ENCODE data around the gene ITPR2. TPM values are rescaled to one million over a fixed set of nuclear protein-coding genes. Genes with fewer than 3 reads are reported as not detected.

The ITPR2 gene
- total and polyA plus RNA-seq, 2 of the 13 experiments (the other 11 are each of a cell fraction or from before 2014, with no cell fraction given): 31.9 to 81.9 TPM

DNA sequence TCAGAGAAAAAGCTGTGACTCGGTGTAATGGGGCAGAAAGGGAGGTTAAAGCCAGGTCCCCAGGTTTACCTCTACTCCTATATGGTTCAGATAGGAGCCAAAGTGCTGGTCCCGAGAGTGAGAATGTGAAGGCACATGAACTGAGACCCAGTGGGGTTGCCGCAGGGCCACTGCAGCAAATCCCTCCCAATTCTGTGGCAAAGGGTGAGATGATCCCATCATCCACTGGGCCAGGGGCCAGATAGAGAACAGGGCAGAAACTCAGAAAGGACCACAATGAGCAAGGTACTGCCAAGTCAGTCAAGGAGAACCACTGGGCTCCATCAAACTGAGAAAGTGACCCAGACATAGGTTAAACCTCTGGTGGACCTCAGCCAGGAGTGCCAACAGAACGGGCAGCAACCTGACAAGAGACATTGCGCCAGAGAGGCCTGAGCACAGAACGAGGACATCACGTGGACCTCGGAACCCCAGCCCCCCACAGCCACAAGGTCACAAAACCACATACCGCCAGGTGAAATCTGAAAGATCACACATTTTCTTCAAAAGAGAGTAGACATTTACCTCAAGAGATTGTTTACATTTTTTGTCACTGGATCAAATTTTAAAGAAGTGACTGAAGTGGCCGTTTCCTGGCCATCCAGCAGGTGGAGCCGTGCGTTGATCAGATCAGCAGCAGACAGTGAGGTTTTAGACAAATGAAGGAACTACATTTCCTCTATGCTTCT, 20.5 kb upstream of the ITPR2 start (continued):
- 0 out of 2 replicates have a peak, but pooled peaks have one; percentile 8 for TF ChIP-seq ZNF12 (CRISPR knock-in tag; IDR thresholded peaks at IDR 0.05)
- TF ChIP-seq, protein P1, sequence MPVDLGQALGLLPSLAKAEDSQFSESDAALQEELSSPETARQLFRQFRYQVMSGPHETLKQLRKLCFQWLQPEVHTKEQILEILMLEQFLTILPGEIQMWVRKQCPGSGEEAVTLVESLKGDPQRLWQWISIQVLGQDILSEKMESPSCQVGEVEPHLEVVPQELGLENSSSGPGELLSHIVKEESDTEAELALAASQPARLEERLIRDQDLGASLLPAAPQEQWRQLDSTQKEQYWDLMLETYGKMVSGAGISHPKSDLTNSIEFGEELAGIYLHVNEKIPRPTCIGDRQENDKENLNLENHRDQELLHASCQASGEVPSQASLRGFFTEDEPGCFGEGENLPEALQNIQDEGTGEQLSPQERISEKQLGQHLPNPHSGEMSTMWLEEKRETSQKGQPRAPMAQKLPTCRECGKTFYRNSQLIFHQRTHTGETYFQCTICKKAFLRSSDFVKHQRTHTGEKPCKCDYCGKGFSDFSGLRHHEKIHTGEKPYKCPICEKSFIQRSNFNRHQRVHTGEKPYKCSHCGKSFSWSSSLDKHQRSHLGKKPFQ (CRISPR knock-in tag; IDR thresholded peaks at IDR 0.05; ENCODE audit: insufficient replicate concordance): no peak
- no peak for TF ChIP-seq ZBTB2 (CRISPR knock-in tag; IDR thresholded peaks at IDR 0.05; ENCODE audit: low read depth)
- no peak for TF ChIP-seq ZNF207 (IDR thresholded peaks at IDR 0.05; ENCODE audit: borderline replicate concordance)
- TF ChIP-seq FOXP4 (CRISPR knock-in tag; IDR thresholded peaks at IDR 0.05): no peak
- no peak for TF ChIP-seq MZF1 (CRISPR knock-in tag; IDR thresholded peaks at IDR 0.05; ENCODE audit: borderline replicate concordance)
- TF ChIP-seq, protein P2, sequence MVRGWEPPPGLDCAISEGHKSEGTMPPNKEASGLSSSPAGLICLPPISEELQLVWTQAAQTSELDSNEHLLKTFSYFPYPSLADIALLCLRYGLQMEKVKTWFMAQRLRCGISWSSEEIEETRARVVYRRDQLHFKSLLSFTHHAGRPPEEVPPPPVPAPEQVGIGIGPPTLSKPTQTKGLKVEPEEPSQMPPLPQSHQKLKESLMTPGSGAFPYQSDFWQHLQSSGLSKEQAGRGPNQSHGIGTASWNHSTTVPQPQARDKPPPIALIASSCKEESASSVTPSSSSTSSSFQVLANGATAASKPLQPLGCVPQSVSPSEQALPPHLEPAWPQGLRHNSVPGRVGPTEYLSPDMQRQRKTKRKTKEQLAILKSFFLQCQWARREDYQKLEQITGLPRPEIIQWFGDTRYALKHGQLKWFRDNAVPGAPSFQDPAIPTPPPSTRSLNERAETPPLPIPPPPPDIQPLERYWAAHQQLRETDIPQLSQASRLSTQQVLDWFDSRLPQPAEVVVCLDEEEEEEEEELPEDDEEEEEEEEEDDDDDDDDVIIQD (CRISPR knock-in tag; IDR thresholded peaks at IDR 0.05; ENCODE audit: low read depth): 0 out of 2 replicates have a peak, but pooled peaks have one; percentile 50
- TF ChIP-seq NFKB2 (CRISPR knock-in tag; IDR thresholded peaks at IDR 0.05; ENCODE audit: borderline replicate concordance): peak; percentile 45; the same call in 1 of the 2 replicates
- TF ChIP-seq ZBTB37 (CRISPR knock-in tag; IDR thresholded peaks at IDR 0.05): no peak
- no peak for TF ChIP-seq PAWR (CRISPR knock-in tag; IDR thresholded peaks at IDR 0.05; ENCODE audit: borderline replicate concordance)
- TF ChIP-seq ZBTB1 (CRISPR knock-in tag; IDR thresholded peaks at IDR 0.05; ENCODE audit: borderline replicate concordance): no peak
- TF ChIP-seq, protein P3, sequence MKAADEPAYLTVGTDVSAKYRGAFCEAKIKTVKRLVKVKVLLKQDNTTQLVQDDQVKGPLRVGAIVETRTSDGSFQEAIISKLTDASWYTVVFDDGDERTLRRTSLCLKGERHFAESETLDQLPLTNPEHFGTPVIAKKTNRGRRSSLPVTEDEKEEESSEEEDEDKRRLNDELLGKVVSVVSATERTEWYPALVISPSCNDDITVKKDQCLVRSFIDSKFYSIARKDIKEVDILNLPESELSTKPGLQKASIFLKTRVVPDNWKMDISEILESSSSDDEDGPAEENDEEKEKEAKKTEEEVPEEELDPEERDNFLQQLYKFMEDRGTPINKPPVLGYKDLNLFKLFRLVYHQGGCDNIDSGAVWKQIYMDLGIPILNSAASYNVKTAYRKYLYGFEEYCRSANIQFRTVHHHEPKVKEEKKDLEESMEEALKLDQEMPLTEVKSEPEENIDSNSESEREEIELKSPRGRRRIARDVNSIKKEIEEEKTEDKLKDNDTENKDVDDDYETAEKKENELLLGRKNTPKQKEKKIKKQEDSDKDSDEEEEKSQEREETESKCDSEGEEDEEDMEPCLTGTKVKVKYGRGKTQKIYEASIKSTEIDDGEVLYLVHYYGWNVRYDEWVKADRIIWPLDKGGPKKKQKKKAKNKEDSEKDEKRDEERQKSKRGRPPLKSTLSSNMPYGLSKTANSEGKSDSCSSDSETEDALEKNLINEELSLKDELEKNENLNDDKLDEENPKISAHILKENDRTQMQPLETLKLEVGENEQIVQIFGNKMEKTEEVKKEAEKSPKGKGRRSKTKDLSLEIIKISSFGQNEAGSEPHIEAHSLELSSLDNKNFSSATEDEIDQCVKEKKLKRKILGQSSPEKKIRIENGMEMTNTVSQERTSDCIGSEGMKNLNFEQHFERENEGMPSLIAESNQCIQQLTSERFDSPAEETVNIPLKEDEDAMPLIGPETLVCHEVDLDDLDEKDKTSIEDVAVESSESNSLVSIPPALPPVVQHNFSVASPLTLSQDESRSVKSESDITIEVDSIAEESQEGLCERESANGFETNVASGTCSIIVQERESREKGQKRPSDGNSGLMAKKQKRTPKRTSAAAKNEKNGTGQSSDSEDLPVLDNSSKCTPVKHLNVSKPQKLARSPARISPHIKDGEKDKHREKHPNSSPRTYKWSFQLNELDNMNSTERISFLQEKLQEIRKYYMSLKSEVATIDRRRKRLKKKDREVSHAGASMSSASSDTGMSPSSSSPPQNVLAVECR (CRISPR knock-in tag; IDR thresholded peaks at IDR 0.05; ENCODE audit: borderline replicate concordance): peak; percentile 33; the same call in 1 of the 2 replicates
- TF ChIP-seq HOXA7 (CRISPR knock-in tag; IDR thresholded peaks at IDR 0.05): no peak
- TF ChIP-seq IRF2 (CRISPR knock-in tag; IDR thresholded peaks at IDR 0.05): no peak
- no peak for TF ChIP-seq RFX3 (CRISPR knock-in tag; IDR thresholded peaks at IDR 0.05)
